WTC11 (cell line): ENCODE measurements around the gene EGR4. TPM values are rescaled to one million over a fixed set of nuclear protein-coding genes. Genes with fewer than 3 reads are reported as not detected.

Experiments used
- ATF3 ChIP-seq: sonication (generic); formaldehyde crosslinking; conservative IDR thresholded peaks from 2 replicates; pipeline ENCODE4 v1.8.1; 2022; ENCODE audit warnings: mild to moderate bottlenecking, missing genetic modification reagents
- CTCF ChIP-seq: fragments of 200-600 bp; IDR thresholded peaks from 2 replicates; pipeline ENCODE4 v1.8.0; 2022; ENCODE audit warnings: antibody characterized with exemption
- ELF4 ChIP-seq: sonication (generic); formaldehyde crosslinking; IDR thresholded peaks from 2 replicates; pipeline ENCODE4 v1.8.1; 2022; ENCODE audit warnings: low read depth, mild to moderate bottlenecking, moderate library complexity, missing genetic modification reagents
- JAZF1 ChIP-seq: fragments of 250-450 bp; sonication (Bioruptor Pico); IDR thresholded peaks from 2 replicates; pipeline ENCODE4 v1.9.0; 2021; ENCODE audit warnings: moderate library complexity, mild to moderate bottlenecking, inconsistent platforms
- JUN ChIP-seq: sonication (generic); formaldehyde crosslinking; IDR thresholded peaks from 2 replicates; pipeline ENCODE4 v1.8.0; 2023; ENCODE audit warnings: mild to moderate bottlenecking, missing genetic modification reagents
- MXD4 ChIP-seq: fragments of 250-450 bp; sonication (Bioruptor Pico); IDR thresholded peaks from 2 replicates; pipeline ENCODE4 v1.8.0; 2021; ENCODE audit warnings: mild to moderate bottlenecking, moderate library complexity, borderline replicate concordance
- NFE2L1 ChIP-seq: sonication (generic); formaldehyde crosslinking; IDR thresholded peaks from 2 replicates; pipeline ENCODE4 v1.8.1; 2023; ENCODE audit warnings: missing genetic modification reagents
- NR1H2 ChIP-seq: sonication (generic); formaldehyde crosslinking; IDR thresholded peaks from 2 replicates; pipeline ENCODE4 v1.9.0; 2021; ENCODE audit warnings: mild to moderate bottlenecking, moderate library complexity, missing genetic modification reagents
- PRRX2 ChIP-seq: fragments of 250-450 bp; sonication (Bioruptor Pico); IDR thresholded peaks from 2 replicates; pipeline ENCODE4 v1.8.0; 2021; ENCODE audit warnings: mild to moderate bottlenecking
- SMAD4 ChIP-seq: sonication (generic); formaldehyde crosslinking; IDR thresholded peaks from 2 replicates; pipeline ENCODE4 v1.8.0; 2022; ENCODE audit warnings: mild to moderate bottlenecking, missing genetic modification reagents
- TEAD4 ChIP-seq: sonication (generic); formaldehyde crosslinking; IDR thresholded peaks from 2 replicates; pipeline ENCODE4 v1.8.0; 2022; ENCODE audit warnings: mild to moderate bottlenecking, missing genetic modification reagents
- ZNF121 ChIP-seq: sonication (generic); formaldehyde crosslinking; IDR thresholded peaks from 2 replicates; pipeline ENCODE4 v1.8.0; 2023; ENCODE audit warnings: missing genetic modification reagents
- ZNF219 ChIP-seq: sonication (generic); formaldehyde crosslinking; IDR thresholded peaks from 2 replicates; pipeline ENCODE4 v1.8.0; 2023; ENCODE audit warnings: missing genetic modification reagents, mild to moderate bottlenecking, borderline replicate concordance
- total RNA-seq: library from RNA; stranded (reverse); gene quantifications from 3 replicates; pipeline ENCODE4 v1.2.3, GENCODE V29; 2021
- TF ChIP-seq, protein P1 (sequence below): fragments of 250-450 bp; sonication (Bioruptor Pico); IDR thresholded peaks from 2 replicates; pipeline ENCODE4 v1.9.0; 2021; ENCODE audit warnings: mild to moderate bottlenecking
- TF ChIP-seq, protein P2 (sequence below): fragments of 250-450 bp; sonication (Bioruptor Pico); IDR thresholded peaks from 2 replicates; pipeline ENCODE4 v1.9.0; 2021; ENCODE audit warnings: mild to moderate bottlenecking, borderline replicate concordance
- TF ChIP-seq, protein P3 (sequence below): sonication (generic); formaldehyde crosslinking; IDR thresholded peaks from 2 replicates; pipeline ENCODE4 v1.8.0; 2022; ENCODE audit warnings: mild to moderate bottlenecking, missing genetic modification reagents
- TF ChIP-seq, protein P4 (sequence below): sonication (generic); formaldehyde crosslinking; IDR thresholded peaks from 2 replicates; pipeline ENCODE4 v1.8.1; 2023; ENCODE audit warnings: mild to moderate bottlenecking, moderate library complexity, missing genetic modification reagents
- TF ChIP-seq, protein P5 (sequence below): sonication (generic); formaldehyde crosslinking; IDR thresholded peaks from 2 replicates; pipeline ENCODE4 v1.8.0; 2022; ENCODE audit warnings: missing genetic modification reagents
- TF ChIP-seq, protein P6 (sequence below): fragments of 250-450 bp; sonication (Bioruptor Pico); conservative IDR thresholded peaks from 2 replicates; pipeline ENCODE4 v1.9.0; 2021; ENCODE audit warnings: mild to moderate bottlenecking

The EGR4 gene
- total RNA-seq, 1 experiment from 2014 or later = 0.13 TPM

- TF ChIP-seq, protein P1, sequence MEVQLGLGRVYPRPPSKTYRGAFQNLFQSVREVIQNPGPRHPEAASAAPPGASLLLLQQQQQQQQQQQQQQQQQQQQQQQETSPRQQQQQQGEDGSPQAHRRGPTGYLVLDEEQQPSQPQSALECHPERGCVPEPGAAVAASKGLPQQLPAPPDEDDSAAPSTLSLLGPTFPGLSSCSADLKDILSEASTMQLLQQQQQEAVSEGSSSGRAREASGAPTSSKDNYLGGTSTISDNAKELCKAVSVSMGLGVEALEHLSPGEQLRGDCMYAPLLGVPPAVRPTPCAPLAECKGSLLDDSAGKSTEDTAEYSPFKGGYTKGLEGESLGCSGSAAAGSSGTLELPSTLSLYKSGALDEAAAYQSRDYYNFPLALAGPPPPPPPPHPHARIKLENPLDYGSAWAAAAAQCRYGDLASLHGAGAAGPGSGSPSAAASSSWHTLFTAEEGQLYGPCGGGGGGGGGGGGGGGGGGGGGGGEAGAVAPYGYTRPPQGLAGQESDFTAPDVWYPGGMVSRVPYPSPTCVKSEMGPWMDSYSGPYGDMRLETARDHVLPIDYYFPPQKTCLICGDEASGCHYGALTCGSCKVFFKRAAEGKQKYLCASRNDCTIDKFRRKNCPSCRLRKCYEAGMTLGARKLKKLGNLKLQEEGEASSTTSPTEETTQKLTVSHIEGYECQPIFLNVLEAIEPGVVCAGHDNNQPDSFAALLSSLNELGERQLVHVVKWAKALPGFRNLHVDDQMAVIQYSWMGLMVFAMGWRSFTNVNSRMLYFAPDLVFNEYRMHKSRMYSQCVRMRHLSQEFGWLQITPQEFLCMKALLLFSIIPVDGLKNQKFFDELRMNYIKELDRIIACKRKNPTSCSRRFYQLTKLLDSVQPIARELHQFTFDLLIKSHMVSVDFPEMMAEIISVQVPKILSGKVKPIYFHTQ (CRISPR knock-in tag) = no peak
- TF ChIP-seq ZNF121 = no peak
- TF ChIP-seq PRRX2 = no peak
- peak; percentile 95; the same call in 1 of the 2 replicates for TF ChIP-seq ELF4
- TF ChIP-seq, protein P2, sequence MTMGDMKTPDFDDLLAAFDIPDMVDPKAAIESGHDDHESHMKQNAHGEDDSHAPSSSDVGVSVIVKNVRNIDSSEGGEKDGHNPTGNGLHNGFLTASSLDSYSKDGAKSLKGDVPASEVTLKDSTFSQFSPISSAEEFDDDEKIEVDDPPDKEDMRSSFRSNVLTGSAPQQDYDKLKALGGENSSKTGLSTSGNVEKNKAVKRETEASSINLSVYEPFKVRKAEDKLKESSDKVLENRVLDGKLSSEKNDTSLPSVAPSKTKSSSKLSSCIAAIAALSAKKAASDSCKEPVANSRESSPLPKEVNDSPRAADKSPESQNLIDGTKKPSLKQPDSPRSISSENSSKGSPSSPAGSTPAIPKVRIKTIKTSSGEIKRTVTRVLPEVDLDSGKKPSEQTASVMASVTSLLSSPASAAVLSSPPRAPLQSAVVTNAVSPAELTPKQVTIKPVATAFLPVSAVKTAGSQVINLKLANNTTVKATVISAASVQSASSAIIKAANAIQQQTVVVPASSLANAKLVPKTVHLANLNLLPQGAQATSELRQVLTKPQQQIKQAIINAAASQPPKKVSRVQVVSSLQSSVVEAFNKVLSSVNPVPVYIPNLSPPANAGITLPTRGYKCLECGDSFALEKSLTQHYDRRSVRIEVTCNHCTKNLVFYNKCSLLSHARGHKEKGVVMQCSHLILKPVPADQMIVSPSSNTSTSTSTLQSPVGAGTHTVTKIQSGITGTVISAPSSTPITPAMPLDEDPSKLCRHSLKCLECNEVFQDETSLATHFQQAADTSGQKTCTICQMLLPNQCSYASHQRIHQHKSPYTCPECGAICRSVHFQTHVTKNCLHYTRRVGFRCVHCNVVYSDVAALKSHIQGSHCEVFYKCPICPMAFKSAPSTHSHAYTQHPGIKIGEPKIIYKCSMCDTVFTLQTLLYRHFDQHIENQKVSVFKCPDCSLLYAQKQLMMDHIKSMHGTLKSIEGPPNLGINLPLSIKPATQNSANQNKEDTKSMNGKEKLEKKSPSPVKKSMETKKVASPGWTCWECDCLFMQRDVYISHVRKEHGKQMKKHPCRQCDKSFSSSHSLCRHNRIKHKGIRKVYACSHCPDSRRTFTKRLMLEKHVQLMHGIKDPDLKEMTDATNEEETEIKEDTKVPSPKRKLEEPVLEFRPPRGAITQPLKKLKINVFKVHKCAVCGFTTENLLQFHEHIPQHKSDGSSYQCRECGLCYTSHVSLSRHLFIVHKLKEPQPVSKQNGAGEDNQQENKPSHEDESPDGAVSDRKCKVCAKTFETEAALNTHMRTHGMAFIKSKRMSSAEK (CRISPR knock-in tag) = no peak
- TF ChIP-seq, protein P3, sequence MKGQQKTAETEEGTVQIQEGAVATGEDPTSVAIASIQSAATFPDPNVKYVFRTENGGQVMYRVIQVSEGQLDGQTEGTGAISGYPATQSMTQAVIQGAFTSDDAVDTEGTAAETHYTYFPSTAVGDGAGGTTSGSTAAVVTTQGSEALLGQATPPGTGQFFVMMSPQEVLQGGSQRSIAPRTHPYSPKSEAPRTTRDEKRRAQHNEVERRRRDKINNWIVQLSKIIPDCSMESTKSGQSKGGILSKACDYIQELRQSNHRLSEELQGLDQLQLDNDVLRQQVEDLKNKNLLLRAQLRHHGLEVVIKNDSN (CRISPR knock-in tag) = peak; percentile 49; the same call in 1 of the 2 replicates
- TF ChIP-seq JAZF1 (CRISPR knock-in tag) = no peak
- TF ChIP-seq ZNF219 (CRISPR knock-in tag) = 0 out of 2 replicates have a peak, but pooled peaks have one; percentile 61
- no peak for TF ChIP-seq CTCF
- TF ChIP-seq, protein P4, sequence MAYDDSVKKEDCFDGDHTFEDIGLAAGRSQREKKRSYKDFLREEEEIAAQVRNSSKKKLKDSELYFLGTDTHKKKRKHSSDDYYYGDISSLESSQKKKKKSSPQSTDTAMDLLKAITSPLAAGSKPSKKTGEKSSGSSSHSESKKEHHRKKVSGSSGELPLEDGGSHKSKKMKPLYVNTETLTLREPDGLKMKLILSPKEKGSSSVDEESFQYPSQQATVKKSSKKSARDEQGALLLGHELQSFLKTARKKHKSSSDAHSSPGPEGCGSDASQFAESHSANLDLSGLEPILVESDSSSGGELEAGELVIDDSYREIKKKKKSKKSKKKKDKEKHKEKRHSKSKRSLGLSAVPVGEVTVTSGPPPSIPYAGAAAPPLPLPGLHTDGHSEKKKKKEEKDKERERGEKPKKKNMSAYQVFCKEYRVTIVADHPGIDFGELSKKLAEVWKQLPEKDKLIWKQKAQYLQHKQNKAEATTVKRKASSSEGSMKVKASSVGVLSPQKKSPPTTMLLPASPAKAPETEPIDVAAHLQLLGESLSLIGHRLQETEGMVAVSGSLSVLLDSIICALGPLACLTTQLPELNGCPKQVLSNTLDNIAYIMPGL (CRISPR knock-in tag) = 0 out of 2 replicates have a peak, but pooled peaks have one; percentile 4
- no peak for TF ChIP-seq MXD4 (CRISPR knock-in tag)
- TF ChIP-seq, protein P5, sequence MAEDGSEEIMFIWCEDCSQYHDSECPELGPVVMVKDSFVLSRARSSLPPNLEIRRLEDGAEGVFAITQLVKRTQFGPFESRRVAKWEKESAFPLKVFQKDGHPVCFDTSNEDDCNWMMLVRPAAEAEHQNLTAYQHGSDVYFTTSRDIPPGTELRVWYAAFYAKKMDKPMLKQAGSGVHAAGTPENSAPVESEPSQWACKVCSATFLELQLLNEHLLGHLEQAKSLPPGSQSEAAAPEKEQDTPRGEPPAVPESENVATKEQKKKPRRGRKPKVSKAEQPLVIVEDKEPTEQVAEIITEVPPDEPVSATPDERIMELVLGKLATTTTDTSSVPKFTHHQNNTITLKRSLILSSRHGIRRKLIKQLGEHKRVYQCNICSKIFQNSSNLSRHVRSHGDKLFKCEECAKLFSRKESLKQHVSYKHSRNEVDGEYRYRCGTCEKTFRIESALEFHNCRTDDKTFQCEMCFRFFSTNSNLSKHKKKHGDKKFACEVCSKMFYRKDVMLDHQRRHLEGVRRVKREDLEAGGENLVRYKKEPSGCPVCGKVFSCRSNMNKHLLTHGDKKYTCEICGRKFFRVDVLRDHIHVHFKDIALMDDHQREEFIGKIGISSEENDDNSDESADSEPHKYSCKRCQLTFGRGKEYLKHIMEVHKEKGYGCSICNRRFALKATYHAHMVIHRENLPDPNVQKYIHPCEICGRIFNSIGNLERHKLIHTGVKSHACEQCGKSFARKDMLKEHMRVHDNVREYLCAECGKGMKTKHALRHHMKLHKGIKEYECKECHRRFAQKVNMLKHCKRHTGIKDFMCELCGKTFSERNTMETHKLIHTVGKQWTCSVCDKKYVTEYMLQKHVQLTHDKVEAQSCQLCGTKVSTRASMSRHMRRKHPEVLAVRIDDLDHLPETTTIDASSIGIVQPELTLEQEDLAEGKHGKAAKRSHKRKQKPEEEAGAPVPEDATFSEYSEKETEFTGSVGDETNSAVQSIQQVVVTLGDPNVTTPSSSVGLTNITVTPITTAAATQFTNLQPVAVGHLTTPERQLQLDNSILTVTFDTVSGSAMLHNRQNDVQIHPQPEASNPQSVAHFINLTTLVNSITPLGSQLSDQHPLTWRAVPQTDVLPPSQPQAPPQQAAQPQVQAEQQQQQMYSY (CRISPR knock-in tag) = no peak
- 0 out of 2 replicates have a peak, but pooled peaks have one; percentile 41 for TF ChIP-seq JUN
- TF ChIP-seq ATF3 (CRISPR knock-in tag) = no peak
- no peak for TF ChIP-seq TEAD4
- no peak for TF ChIP-seq NR1H2 (CRISPR knock-in tag)
- no peak for TF ChIP-seq SMAD4 (CRISPR knock-in tag)
- TF ChIP-seq, protein P6, sequence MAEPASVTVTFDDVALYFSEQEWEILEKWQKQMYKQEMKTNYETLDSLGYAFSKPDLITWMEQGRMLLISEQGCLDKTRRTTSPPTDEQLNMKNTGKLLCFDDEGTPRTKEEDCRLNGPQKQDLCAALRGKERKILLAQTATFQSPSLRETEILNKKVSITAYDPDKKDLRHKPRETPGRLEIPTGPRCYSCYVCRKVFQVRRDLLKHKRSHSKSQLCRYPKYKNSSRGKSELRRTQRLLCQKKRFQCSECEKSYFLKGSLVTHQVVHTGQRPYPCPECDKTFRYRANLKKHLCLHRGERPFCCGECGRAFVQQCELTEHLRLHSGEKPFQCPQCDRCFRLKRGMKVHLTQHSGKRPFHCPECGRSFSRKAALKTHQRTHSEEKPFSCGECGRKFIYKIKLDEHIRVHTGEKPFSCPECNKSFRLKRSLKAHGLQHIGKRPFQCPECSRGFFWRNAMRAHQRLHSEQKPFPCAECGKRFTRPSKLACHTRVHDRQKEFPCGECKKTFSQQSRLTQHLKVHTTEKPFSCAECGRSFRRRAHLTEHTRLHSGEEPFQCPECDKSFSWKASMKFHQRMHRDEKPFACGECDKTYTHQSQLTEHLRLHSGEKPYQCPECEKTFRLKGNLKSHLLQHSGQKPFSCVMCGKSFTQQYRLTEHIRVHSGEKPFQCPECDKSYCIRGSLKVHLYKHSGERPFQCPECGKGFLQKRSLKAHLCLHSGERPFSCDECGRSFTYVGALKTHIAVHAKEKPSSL = no peak
- TF ChIP-seq NFE2L1 (CRISPR knock-in tag) = peak; percentile 43; the same call in 1 of the 2 replicates
These were observed 8.8 kb downstream of the EGR4 start, which contains the start of gene FBXO41 (continued) for GRCh38 chr2:73284296-73285158.
